D721Med (cell line): ENCODE measurements around the gene NCKAP5.

Source experiments
- DNase-seq: peaks from one replicate; pipeline ENCODE4 v3.0.0; 2011; ENCODE audit warnings: low spot score; ENCODE audit not compliant: insufficient read length
- FAIRE-seq: peaks from 2 replicates; lab custom pipeline; 2011; peaks lifted over from hg19 to GRCh38; lab: Jason Lieb, UNC
- TF ChIP-seq, protein P1 (sequence below): IDR thresholded peaks from 2 replicates; pipeline ENCODE4 v1.5.1; 2012; ENCODE audit warnings: mild to moderate bottlenecking, control low read depth; ENCODE audit not compliant: insufficient read depth; ENCODE audit errors: missing control alignments

The NCKAP5 gene

DNA sequence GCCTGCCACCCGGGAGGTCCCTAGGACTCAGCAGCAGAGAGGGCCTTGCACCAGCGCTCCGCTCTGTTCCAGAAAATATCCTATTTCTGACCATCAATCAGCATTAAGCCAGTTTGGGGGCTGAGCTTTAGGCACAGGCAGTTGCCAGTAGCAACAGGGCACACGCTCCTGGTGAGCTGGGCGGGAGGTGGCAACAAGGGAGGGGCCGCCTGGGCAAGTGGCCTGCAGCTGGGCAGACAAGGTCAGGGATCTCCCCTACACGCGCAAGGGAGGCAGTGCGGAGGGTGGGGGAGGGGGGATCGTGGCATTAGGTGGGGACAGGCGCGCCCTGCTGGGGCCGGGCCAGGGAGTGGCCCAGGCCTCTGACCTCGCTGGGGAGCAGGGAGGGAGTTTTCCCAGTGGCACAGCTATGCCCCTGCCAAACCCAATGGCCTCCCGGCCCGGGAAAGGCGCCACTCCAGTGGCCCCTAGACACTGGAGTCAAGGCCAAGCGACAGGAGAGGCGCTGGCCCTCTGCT, 302.8 kb downstream of the NCKAP5 start:
- DNase-seq (no peak), FAIRE-seq (no peak)
- TF ChIP-seq, protein P1, sequence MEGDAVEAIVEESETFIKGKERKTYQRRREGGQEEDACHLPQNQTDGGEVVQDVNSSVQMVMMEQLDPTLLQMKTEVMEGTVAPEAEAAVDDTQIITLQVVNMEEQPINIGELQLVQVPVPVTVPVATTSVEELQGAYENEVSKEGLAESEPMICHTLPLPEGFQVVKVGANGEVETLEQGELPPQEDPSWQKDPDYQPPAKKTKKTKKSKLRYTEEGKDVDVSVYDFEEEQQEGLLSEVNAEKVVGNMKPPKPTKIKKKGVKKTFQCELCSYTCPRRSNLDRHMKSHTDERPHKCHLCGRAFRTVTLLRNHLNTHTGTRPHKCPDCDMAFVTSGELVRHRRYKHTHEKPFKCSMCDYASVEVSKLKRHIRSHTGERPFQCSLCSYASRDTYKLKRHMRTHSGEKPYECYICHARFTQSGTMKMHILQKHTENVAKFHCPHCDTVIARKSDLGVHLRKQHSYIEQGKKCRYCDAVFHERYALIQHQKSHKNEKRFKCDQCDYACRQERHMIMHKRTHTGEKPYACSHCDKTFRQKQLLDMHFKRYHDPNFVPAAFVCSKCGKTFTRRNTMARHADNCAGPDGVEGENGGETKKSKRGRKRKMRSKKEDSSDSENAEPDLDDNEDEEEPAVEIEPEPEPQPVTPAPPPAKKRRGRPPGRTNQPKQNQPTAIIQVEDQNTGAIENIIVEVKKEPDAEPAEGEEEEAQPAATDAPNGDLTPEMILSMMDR: no peak

DNA sequence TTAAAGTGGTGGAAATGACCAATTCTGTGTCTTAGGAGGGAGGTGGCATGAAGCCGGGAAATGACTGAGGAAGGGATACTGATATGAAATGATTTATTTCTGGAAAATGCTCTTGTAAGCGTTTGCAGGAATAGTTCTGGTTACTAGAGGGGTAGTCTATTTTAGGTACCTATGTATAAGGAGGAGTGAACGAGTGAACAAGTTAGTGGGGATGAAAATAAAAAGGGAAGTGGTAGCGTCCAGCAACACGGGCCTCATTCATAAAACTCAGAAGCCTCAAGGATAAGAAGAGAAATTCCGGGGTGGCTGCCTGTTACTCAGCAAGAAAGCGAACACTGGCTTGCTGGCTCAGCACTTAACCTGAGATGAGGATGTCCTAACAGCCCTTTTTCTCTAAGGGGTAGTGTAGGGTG, 303.3 kb downstream of the NCKAP5 start:
- TF ChIP-seq, protein P1: no peak
- FAIRE-seq: no peak
- DNase-seq: no peak

DNA sequence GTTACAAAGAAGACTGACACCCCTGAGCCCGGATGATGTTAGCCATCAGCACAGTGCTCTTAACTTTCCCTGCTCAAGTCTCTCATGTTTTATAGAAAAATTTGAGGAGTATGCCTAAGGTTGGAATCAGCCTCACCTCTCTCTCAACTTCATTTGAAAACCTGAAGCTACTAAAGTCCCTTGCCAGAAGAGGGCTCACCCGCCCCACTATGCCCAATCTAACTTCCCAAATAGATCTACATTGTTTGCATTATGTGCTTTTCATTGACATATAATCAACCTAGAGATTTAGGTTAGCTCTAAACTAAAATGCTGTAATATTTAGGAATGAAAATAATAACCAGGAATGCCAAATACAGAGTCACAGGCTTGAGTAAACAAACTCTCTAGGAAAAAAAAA, 305.4 kb downstream of the NCKAP5 start:
- DNase-seq (no peak), FAIRE-seq (no peak)
- TF ChIP-seq, protein P1: peak; percentile 43

DNA sequence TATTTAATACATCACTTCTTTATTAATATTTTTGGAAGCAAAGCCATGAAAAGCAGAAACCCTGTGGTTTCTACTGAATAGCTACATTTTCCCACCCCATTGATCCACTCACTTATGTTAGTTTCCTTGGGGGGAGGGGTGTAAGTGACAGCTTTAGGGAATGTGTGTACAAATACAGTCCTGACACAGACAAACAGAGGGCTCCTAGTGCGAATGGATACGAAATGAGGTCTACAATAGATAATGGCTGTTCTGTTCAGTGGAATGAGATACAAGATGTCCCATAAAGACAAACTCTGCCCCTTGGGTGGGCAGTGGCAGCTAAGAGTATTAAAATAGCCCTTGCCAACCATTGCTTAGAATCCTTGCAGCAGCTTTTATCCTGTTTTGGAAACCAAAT, 312.9 kb downstream of the NCKAP5 start:
- FAIRE-seq: no peak
- no peak for DNase-seq
- TF ChIP-seq, protein P1: no peak

DNA sequence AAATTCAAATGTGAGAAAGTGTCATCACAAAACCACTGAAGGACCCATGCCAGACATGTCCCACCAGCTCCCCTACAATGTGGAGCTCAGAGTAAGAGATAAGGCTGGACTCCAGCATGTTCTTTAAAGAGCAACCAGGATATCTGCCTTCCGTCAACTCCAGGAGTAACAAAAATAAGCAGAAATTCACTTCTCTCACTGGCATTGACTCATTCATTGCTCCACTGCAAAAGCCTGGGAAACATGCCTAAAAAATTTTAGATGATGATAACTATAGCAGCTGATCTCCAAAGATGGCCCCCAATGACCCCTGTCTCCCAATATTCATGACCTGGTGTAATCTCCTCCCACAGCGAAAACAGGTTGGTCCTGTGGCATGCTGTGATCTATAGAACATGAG, 314.5 kb downstream of the NCKAP5 start:
- FAIRE-seq (no peak), DNase-seq (no peak)
- TF ChIP-seq, protein P1: no peak

DNA sequence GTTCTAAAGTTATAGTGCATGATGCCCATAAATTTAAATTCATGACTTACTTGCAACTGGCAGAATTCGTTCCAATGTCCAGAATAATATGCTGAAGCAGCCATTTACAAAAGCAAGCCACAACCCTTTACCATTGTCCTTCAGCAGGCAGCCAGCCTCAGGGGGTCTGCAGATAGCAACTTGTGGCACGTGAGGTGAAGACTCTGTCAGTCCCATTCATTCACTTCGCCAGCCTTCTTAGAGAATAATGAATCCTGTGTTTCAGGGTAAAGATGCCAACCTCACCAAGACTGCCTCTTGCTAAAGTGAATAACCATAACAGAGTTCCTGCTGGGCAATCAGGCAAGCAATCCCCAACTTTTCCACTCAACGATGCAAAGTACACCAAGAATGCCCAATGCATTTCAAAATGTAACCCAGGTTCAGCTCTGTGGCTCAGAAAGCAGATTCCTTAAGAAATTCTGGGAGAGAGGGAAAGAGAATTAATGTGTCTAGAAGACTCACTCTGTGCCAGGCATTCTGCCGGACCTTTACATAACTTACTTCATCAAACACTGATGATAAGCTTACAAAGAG, 315.4 kb downstream of the NCKAP5 start:
- DNase-seq (no peak), FAIRE-seq (no peak)
- TF ChIP-seq, protein P1: no peak

DNA sequence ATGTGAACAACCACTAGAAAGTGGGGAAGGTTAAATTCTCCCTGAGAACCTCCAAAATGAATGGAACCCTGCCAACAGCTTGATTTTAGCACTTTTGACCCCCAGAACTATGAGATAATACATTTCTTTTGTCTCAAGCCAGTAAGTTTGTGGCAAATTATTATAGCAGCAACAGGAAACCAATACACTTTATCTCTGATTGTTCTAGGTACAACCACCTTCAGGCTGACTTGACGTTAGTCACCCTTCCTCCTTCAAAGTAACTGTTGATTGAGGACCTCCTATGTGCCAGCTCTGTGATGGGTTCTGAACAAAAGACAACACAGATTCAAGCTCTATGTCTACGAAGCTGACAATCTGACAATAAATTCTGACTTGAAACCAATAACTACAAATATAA, 318.9 kb downstream of the NCKAP5 start:
- no peak for FAIRE-seq
- DNase-seq: no peak
- TF ChIP-seq, protein P1: no peak
